ENCODE results near the gene HNRNPL.

GRCh38 chr19:38836159-38836982 lies 13.4 kb downstream of the HNRNPL start:
- no peak for TF ChIP-seq CTCF (IDR thresholded peaks at IDR 0.05; ENCODE audit: borderline replicate concordance, extremely low read depth, low read length, poor library complexity, severe bottlenecking)
- no peak for TF ChIP-seq EZH2 (IDR thresholded peaks at IDR 0.05; ENCODE audit: borderline replicate concordance, low read depth, low read length, severe bottlenecking)

Data from DND-41 (cell line).